Ectodermal cell (in vitro differentiated cells): Measurements from ENCODE around the gene OR5AS1.

Experiments used
- H3K27ac ChIP-seq: 2 replicates; pipeline ENCODE4 v1.7.0; 2013; ENCODE audit warnings: mild to moderate bottlenecking, low read depth, low read length; ENCODE audit not compliant: insufficient read depth, poor library complexity, severe bottlenecking
- H3K27me3 ChIP-seq: 2 replicates; pipeline ENCODE4 v1.7.0; 2013; ENCODE audit warnings: mild to moderate bottlenecking, low read length; ENCODE audit not compliant: insufficient read depth, control insufficient read depth, poor library complexity, severe bottlenecking
- H3K36me3 ChIP-seq: one replicate; pipeline ENCODE4 v1.7.0; 2013; ENCODE audit warnings: low read length; ENCODE audit not compliant: control insufficient read depth, insufficient read depth
- H3K4me1 ChIP-seq: one replicate; pipeline ENCODE4 v1.7.0; 2013; ENCODE audit warnings: low read length; ENCODE audit not compliant: control insufficient read depth, insufficient read depth
- H3K4me3 ChIP-seq: 2 replicates; pipeline ENCODE4 v1.7.0; 2013; ENCODE audit warnings: low read depth, low read length, control low read depth; ENCODE audit not compliant: insufficient read depth
- H3K9me3 ChIP-seq: 2 replicates; pipeline ENCODE4 v1.7.0; 2013; ENCODE audit warnings: mild to moderate bottlenecking, low read length, moderate library complexity; ENCODE audit not compliant: control insufficient read depth
- WGBS, 2 experiments: methylation state at CpG; one replicate each; pipeline ENCODE4 v1.1.7; 2013; ENCODE audit warnings: missing lambda C conversion rate in 2 of 2; 5-methylcytosine and 5-hydroxymethylcytosine counted together

Gene OR5AS1

DNA sequence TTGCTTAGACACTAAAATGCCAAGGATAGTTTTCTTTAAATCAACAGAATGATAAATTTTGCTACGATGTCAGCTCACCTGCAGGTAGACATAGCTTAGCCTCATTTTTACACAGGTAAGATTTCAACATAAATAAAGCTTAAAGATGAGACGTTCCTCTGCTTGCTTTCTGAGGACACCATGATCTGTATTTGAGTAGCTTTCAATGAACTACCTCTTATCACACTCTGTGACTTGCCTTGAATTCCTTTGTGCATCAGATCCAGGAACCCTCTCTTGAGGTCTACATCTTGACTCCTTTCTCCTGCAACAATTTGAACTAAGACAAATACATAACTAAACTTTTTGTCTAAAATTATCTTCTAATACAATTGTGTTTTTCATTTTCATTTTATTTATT, 39.5 kb downstream of the OR5AS1 start:
- Histone ChIP-seq H3K27ac (no peak overlapping the region), H3K27me3 (no peaks in the 10 kb centered on the region)
- WGBS, 2 experiments = 89 to 95% methylated on average over 2 of the region's 2 CpGs

More for the DNA sequence above, 39.5 kb downstream of the OR5AS1 start:
- no peaks in the 10 kb centered on the region for H3K36me3 ChIP-seq
- H3K4me3 ChIP-seq = no peak overlapping the region
- no peaks in the 10 kb centered on the region for H3K9me3 ChIP-seq
- no peaks in the 10 kb centered on the region for H3K4me1 ChIP-seq
